ENCODE data around the gene WTAP.
"Not testable (repeated sequence)": the region's sequence is repeated elsewhere in the genome, so short reads cannot be mapped to it uniquely, and the experiment has no call there.

Gene WTAP

DNA sequence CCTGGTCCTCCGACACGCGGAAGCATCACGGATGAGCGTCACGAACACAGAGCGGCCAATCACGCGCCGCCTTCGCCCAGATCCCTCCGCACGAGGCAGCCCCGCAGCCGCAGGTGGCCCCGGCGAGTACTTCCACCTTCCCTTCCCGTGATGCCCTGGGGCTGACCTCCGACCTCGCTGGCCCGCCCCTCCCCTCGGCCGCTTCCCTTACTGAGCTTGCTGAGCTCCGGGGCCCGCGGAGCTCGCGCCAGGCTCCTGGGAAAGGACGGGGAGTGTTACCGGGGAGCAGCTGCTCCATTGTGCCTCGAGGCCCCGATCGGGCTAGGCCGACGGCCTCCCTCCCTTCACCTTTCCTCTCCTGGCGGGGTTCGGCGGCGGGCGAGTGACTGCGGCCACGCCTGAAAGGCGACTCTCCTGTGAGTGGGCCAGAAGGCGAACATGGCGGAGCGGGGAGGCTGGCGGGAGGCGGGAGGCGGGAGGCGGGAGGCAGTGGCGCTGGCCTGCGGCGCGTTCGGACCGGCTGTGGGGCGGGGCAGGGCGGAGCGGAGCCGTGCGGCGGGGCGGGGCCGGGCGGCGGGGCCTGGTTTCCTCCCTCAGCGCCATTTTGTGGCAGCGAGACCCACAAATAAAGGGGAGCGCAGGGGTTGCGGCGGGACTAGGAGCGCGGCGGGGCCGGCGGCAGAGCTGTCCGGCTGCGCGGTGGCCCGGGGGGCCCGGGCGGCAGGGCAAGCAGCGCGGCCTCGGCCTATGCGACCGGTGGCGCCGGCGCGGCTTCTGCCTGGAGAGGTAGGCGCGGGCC, at the start of gene WTAP:
Gene WTAP, plus strand, starts transcription at position 589 of the 799 bp plus-strand sequence. CDS start 8,760 bp downstream, outside the sequence.
- peak; percentile 94 to 95 for DNase-seq (ENCODE audit: low read depth in 2 of 2)

DNA sequence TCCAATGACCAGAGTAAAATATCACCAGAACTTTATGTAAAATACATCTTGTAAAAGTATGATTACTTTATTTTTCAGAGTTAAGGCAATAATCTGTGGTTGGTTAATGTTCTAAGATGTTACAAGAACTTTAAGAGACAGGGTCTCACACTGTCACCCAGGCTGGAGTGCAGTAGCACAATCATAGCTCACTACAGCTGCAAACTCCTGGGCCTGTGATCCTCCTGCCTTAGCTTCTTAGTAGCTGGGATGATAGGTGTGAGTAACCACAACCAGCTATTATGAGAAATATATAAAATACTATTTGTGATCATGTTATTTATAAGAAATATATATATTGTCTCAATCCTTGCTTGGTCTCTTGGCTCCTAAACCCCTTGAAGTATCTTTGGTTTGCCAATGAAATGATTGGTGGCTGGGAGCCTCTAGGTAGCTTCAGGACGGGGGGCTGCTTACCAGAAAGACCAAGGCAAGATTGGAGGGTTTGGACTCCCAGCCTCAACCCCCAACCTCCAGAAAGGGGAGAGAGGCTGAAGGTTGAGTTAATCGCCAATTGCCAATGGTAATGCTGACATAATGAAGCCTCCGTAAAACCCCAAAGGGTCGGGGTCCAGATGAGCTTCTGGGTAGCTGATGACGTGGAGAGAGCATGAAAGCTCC, 49.7 kb upstream of the WTAP start:
- DNase-seq (ENCODE audit: low read depth in 2 of 2) = no peak

DNA sequence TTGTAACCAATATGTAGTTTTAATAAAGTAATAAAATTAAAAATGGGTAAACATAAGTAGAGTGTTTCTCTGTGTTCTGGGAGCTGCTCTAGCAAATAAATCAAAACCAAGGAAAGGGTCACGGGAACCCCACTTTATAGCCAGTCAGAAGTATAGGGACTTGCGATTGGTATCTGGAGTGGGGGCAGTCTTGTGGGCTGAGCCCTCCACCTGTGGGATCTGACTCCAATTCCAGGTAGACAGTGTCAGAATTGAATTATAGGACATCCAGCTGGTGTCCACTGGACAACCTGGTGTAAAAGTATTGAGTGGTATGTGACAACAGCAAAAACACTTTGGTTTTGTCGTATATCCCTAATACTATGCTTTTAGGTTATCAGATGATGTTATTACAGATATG, 48.7 kb upstream of the WTAP start:
- DNase-seq (ENCODE audit: low read depth in 2 of 2) = no peak

DNA sequence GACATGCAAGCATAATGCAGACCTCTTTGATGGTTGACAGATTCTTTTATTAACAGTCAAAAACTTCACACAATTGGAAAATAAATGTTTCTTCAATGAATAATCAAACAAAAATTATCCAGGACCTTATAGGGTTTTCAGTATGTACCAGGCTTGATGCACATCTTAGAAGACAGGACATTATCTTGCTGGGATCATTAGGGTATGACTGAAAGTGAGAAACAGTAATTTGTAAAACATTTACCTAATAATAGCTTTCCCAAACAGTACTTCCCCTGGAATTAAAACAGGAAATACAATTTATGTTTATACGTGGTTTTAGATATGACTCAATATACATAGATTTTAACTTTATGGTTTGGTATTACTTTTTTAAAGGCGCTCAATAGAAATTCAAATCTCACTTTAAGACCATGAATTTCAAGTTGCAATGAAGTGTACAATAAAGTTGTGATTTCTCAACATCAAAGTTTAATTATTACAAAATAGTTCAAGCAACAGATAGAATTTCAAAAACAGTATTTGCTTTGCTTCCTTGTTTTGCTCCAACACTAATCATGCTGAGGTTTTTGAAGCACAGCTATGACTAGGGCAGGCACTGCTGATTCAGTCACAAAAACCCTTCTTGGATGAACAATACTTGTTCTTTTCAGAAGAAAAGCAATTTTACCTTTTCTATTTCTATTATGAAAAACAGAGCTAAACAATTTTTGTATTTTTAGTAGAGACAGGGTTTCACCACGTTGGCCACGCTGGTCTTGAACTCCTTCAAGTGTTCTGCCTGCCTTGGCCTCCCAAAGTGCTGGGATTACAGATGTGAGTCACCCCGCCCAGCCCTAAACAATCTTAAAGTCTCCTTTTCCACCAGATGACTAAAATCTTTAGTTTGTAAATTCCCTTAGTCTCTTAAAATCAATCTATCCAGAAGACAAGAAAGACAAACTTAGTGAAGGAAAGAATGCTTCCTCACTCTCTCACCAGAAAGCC, 47.9 kb upstream of the WTAP start:
- DNase-seq (ENCODE audit: low read depth in 2 of 2) = peak in 1 of 2 donors; percentile 18

DNA sequence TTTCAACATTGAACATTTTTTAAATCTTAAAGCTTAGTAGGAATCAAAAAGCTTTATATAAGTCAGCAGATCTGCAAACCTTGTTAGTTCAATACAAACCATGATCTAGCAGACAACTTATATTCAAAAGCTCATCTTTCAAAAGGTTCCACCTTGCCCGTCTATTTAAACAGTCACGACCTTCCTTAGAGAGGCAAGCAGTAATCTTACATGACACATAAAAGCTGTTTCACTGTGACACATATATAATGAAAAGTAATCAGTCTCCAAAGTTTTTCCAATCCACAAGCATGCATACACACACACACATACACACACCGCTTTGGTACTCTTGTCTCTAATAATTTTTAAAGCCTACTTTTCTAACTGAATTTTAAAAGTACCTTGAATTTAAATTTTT, 47.2 kb upstream of the WTAP start:
- DNase-seq (ENCODE audit: low read depth in 2 of 2) = no peak

DNA sequence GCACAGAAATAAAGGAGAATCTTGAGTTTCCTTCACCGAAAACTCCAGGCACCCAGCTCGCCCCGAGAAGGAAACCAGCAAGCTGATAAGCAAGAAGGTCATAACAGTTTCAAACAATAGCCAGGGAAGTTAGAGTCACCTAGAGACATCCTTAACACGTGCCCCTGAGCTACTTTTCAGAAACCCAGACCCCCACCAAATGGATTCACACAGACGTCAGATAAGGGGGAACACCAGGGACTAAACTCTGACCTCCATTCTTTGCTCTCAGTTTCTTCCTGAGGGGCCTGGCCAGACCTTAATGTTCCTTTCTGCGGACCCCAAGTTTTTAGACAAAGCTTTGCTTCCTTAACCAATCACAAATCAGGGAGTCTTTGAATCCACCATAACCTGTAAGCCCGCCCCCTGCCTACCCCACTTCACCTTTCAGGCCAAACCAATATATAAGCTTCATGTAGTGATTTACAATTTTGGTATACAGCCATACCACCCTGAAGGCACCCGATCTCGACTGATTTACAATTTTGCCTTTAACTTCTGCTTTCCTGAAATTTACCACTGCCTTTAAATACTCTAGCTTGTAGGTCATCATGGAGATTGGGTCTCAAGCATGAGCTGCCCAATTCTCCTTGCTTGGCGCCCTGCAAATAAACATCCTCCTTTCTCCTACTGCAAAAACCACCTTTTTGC, 46.0 kb upstream of the WTAP start:
- no peak for DNase-seq (ENCODE audit: low read depth in 2 of 2)

DNA sequence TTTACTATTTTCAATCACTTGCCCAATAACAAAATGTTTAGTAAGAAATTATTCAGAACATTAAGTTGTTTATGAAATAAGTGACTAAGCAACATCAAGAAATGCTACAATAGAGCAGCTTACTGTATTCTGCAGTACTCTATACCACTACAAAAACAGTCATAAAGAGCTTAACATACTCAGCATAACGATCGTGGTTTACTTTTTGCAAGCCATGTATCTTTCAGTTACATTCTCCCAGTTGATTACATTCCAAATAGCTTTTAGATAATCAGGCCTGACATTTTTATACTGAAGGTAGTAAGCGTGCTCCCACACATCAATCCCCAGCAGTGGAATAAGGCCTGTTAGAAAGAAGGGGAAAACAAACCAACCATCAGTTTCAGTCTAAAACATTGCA, 45.0 kb upstream of the WTAP start:
- DNase-seq (ENCODE audit: low read depth in 2 of 2) = no peak

DNA sequence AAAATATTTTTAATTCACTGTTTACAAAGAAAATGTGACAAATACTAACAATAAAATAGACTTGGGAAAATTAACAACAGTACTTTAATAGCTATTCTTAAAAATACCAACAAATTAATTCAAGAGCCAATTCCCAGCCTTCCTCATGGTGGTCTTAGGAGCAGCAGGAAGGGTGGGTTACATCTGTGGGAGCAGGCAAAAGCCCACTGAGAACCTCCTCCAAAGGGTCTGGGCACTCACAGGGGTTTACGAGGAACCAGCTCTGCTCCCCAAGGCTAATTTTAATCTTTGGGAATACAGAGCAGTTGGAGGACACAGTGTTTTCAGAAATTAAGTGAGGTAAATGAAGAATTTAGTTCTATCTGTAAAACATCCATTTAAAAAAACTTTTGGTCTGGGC, 44.5 kb upstream of the WTAP start:
- DNase-seq (ENCODE audit: low read depth in 2 of 2) = no peak

DNA sequence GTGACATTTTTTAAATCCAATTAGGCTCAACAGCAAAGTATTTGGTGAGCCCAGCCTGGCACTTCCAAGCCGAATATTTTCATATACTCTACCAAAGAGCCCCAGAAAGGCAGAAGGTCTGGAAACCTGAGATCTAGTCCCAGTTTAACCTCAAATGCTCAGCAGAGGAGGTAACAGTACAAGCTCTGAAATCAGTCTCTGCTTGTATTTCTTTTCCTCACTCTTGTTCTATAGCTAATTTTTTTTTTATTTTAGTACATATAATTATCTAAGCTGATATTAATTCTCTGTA, 43.3 kb upstream of the WTAP start:
- no peak for DNase-seq (ENCODE audit: low read depth in 2 of 2)

DNA sequence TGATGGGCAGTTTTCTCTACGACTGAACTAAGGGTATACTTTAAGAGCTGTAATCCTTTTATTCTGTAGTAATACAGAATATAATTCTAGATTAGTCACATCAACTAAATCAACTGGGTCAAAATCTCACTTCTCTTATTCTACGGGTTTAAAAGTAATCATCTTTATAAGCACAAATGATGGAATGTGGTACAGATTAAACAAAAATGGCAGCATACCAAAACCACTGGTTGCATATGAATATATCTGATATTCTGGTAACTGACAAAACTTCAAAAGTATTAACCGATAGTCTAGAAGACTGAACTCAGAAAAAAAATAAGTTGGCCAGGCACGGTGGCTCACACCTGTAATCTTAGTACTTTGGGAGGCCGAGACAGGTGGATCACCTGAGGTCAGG, 41.3 kb upstream of the WTAP start:
- DNase-seq (ENCODE audit: low read depth in 2 of 2) = no peak

DNA sequence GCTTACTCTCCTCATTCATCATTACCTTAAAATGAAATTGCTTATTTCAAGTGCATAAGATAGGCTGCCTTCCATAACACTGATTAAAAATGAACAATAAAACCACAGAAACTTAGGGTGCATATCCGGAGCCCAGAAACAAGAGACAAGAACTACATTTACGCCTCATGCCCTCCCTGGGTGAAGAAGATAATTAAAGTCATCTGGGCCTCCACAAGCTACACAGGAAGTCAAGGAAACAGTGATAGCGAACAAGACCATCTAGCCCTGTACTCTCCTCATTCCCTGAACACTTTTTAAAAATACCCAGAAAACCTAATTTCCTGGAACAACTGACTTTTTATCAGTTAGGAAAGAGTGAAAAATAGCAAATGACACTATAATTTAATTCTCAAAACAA, 40.6 kb upstream of the WTAP start:
- no peak for DNase-seq (ENCODE audit: low read depth in 2 of 2)

DNA sequence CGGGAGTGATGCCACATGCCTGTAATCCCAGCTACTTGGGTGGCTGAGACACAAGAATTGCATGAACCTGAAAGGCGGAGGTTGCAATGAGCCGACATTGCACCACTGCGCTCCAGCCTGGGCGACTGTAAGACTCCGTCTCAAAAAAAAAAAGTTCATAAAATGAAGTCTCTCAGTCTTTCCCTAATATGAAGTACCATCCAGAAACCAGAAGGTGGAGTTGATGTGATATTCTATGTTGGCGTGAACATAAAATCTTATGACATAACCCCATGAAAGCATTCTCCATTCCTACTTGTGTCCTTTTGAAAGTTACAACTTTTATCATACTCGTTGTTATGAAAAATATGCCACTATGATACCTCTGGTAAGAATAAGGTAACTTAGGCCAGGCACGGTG, 40.0 kb upstream of the WTAP start:
- no peak for DNase-seq (ENCODE audit: low read depth in 2 of 2)

DNA sequence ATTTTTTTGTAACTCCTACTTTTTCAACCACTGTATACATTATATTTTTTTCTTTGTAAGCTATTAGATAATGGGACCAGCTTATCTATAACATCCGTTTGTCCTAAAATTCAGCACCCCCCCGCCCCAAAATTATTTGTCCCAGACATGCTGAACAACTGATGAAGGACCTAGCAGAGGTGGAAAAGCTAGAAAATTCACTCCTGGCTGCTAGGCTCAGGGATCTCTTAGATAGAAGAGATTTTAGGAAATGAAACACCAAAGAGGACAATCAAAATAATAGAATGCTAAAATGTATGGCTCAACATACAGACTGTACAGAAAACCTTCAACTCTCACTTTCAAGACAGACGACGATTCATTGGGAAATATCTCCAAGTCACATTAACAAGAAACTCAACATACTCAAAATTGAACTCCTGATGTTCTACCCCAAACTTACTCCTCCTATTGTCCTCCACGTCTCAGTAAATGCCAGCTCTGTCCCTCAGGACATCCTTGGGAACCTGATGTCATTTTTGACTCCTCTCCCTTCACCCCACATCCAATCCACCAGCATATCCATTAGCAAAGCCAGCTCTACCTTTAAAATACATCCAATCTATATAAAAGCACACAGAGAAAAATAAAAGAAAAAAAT, 38.9 kb upstream of the WTAP start:
- no peak for DNase-seq (ENCODE audit: low read depth in 2 of 2)

DNA sequence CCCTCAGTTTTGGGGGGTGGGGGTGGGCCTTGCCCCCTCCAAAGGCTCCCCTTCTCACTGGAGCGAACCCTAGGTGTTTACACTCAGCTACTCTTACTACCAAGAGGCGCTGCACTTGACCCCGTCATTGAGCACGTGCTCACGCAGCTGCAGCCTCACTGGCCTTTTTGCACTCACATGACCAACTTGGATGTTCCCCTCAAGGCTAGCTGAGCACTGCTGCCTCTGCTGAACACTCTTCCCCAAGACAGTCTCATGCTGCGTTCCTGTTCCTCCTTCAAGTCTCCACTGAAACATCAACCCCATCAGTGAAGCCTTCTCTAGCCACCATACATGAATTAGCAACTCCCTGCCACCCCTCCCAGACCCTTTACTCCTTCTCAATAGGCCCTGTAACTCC, 38.3 kb upstream of the WTAP start:
- no peak for DNase-seq (ENCODE audit: low read depth in 2 of 2)

DNA sequence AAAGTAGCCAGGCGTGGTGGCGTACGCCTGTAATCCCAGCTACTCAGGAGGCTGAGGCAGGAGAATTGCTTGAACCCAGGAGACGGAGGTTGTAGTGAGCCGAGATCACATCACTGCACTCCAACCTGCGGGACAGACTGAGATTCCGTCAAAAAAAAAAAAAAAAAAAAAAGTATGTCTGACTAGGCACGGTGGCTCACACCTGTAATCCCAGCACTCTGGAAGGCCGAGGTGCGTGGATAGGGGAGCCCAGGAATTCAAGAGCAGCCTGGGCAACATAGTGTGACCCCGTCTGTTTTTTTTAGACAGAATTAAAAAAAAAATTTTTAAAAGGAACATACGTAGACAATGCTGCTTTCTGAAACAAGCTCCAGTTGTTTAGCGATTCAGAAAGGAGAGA, 37.2 kb upstream of the WTAP start:
- DNase-seq (ENCODE audit: low read depth in 2 of 2) = not testable (repeated sequence)

DNA sequence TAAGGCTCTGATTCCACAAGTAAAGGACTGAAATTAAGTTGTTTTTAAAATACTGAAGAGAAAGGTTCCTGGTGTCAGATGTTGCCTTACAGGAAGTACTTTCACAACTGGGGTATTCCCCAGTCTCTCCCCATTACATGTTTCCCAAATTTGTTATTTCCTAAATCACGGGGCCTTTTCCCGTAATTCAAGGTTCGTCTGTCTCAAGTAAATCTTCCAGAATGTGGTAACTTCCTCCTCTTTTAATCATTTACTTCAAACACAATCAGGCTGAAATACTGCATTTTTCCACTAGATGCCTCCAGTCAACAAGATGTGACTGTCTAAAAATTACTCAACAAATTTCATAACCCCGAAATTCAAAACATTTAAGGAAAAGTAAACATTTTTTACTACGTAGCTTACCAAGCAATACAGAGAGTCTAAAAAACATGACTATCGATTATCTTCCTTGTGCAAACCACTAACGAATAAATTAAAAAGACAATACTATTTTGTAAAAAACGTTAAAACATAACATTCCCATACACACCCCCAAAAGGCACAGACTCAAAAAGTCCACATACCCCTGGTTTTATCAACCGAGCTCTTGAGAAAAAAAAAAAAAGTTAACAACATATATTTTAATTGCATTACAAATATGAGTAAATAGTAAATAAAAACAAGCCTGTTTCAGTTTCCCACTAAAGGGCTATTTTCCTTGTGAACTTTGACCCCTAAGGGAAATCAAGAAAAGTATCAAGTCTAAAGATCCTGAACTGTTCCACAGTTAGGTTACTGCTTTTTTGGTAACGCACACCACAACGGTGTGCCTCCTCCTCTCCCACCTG, 36.0 kb upstream of the WTAP start:
- no peak for DNase-seq (ENCODE audit: low read depth in 2 of 2)

DNA sequence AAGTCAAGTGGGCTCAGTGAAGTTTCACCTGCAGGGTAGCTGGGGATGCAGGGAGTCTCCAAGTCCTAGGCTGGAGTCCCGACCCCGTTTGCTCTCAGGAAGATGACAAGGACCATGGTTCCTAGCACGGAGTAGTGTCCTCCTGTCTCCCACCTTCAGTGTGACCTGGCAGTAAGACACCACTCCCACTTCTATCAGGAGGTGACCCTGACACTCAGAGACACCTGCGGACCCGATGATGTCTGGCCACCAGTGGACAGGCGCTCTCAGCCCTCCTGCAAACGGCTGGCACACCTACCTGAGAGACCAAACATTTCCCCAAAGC, 35.4 kb upstream of the WTAP start:
- no peak for DNase-seq (ENCODE audit: low read depth in 2 of 2)

DNA sequence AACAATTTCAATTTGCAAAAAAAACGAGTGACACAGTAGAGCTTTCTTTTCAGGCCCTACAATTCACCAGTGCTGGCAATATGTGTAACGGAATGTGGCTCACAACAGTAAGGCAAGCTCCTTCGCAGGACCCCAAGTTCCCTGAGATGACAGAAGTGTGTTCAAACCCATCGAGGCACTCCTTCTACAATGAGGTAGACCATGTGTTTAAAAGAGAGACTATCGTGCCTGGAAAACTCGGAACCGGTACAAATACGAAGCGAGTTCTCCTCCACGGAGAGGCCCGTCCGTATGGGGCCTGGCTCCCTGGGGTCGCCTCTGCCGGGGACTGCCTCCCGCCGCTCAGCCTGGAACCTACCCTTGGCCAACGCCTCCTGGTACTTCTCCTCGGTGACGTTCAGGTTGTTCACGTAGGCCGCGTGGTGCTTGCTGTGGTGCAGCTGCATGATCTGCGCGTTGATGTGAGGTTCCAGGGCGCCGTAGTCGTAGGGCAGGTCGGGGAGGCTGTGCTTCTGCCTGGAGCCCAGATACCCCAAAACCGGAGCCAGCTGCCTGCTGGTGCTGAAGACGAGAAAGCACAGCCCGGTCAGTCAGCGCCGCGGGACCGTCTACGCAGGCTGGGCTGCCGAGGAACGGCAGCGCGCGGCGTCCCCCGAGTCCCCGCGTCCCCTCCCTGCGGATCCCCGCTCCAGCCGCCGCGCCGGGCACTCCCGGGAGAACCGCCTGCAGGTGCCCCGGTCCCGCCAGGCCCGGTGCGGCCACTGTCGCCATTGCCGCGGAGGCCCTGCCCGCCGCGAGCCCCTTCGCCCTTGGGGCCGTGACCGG, 34.8 kb upstream of the WTAP start:
- DNase-seq (ENCODE audit: low read depth in 2 of 2) = peak; percentile 39 to 46

DNA sequence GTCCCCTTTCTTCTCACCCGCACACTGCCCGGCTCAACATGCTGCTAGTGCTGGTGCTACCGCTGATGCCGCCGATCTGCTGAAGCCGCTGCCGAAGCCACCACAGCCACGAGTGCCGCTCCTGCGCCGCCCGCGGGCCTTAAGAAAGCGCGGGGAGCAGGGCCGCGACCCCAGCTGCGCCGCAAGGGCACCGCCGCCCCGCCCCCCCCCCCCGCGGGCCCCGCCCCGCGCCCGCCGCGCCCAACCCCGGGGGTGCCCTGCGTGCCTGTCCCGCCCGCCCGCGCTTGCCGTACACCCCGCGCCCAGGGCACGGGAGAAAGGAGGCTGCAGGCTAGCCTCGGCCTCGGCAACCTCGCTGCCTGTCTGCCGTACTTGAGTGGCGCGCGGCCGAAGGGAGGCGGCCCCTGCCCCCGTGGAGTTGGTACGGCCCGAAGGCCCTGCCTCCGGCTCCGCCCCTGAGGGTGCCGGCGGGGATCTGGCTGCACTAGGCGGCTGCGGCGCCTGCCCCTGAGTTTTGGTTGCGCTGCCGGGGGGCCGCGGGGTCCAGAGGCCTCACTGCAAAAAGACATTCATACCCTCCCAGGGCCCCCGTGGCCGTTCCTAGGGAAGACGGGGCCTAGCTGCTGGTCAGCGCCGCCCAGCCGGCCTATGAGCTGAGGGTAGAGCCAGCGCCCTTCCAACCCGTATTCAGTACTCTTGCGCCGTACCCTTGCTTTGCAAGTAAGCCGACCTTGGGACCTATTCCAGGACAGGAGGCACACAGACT, 34.0 kb upstream of the WTAP start, which contains the start of gene SOD2:
Gene SOD2, minus strand, starts transcription at position 114 of the 766 bp plus-strand sequence. Its CDS starts 74 bp downstream, at position 40.
- DNase-seq (ENCODE audit: low read depth in 2 of 2) = peak; percentile 72 to 74

All from stimulated activated CD8-positive, alpha-beta memory T cell treated with anti-CD3 and anti-CD28 coated beads, Interleukin-15, amount 100 ng/mL, for 48 hours (primary cell).